ENCODE measurements around the gene MAS1.
"Not testable (repeated sequence)": the region's sequence is repeated elsewhere in the genome, so short reads cannot be mapped to it uniquely, and the experiment has no call there.

MAS1 gene

GRCh38 chr6:159924150-159924549 lies 33.4 kb downstream of the MAS1 start:
- DNase-seq: not testable (repeated sequence)

DNA sequence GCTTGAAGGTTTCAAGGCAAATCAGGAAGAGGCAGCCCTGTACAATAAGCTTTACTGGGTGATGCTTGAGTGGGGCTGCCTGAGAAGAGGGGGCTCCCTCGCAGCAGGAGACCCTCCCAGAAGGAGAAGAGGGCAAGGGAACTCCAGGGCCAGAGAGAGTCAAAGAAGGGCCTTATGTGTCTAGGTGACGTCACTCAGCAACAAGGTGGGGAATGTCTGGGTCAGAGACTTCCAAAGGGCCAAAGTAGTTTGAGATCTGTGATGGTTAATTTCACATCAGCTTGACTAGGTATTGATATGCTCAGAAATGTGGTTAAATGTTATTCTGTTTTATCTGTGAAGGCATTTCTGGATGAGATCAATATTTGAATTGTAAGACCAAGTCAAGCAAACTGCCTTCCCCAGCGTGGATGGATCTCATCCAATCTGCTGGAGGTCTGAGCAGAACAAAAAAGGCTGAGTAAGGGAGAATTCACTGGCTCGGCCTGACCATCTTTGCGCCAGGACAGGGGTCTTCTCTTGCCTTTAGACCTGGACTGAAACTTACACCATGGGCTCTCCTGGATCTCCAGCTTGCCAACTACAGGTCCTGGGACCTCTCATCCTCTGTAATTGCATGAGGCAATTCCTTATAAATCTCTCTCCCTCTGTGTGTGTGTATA lies 35.9 kb downstream of the MAS1 start:
- no peak for DNase-seq

DNA sequence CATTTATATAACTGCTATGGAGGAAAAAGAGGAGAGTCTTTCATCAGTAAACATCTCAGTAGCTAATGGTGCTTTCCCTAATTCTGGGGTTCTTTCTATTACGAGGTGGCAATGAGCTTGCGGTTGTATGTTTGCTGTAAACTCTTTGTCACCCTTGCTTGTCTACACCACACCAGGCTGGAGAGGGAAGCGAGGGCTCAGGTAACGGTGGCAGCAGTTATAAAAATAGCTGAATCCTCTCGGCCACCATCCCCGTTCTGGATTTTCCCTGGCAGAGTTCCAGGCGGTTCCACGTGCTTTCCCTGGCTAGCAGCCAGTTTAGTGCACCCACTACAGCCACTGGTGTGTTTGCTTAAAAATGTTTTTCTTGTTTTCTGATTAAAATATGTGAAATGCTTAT lies 39.0 kb downstream of the MAS1 start:
- DNase-seq: peak; percentile 48

DNA sequence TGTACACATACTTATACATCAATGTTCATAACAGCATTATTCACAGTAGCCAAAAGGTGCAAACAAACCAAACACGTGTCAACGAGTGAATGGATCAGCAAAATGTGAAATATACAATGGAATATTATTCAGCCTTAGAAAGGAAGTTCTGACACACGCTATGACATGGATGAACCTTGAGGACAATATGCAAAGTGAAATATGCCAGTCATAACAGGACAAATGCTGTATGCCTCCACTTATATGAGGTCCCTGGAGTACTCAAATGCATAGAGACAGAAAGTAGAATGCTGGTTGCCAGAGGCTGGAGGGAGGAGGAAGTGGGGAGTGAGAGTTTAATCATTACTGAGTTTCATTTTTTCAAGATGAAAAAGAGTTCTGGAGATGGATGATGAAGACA lies 40.3 kb downstream of the MAS1 start:
- DNase-seq: peak; percentile 61

DNA sequence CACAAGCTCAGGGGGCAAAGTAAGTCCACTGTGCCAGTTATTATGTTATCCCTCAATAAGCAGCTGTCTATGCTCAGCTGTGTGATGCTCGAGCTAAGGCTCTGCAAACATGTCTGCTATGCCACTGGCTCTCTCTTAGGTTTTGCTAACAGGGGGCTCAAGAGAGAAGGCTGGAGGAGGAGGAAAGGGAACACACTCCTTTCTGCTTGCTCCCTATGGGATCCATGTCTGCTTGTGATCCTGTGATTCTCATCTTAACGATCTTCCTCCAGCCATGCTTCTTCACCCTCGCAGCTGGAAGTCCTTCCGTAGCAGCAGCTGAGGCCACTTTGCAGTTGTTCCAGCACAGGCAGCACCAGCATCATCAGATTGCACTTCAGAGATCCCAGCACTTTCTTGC lies 41.1 kb downstream of the MAS1 start:
- DNase-seq: no peak

DNA sequence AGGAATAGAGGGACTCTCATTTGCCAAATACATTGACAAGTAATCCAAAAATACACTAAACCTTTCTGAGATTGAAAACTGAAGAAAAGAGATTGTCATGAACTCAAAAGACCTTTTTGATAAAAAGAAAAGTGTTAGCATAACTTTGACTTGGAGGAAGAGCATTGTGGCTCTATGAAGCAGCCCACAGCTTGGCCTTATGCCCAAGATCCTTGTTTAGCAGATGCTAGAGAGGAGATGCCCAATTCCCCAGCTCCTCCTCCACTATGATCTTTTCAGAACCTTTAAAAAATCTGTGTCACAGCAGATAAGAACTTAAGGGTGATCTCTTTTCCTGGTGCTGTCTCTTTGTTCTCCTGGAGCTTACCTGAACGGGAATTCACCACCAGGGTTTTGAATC lies 42.3 kb downstream of the MAS1 start:
- DNase-seq: no peak

- DNase-seq: no peak
Observed at GRCh38 chr6:159934181-159934580, 43.4 kb downstream of the MAS1 start.

- DNase-seq: no peak
Observed at GRCh38 chr6:159935065-159935464, 44.3 kb downstream of the MAS1 start.

GRCh38 chr6:159935633-159936032 lies 44.8 kb downstream of the MAS1 start:
- no peak for DNase-seq

DNA sequence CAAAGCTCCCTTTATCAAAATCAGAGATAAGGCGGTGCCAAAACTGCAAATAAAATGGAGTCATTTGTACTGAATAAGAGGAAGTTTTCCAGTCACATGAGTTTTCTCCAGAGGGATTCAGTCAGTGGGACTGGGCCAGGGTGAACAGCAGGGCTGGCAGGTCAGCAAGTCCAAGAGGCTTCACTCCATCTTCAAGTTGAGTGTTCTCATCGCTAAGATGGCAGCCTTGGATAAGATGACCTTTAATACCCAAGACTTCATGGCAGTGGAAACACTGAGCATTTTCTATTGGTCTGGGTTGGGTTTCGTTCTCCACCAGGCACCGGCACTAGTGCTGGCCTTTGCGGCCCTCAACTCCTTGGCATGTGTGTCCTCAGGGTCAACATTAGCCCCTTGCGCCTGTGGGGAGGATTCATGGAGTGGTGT lies 48.8 kb downstream of the MAS1 start:
- no peak for DNase-seq

Measured in stimulated activated CD4-positive, alpha-beta T cell treated with anti-CD3 and anti-CD28 coated beads, Interleukin-1b, Interleukin-23, amount 100 ng/mL, for 48 hours (primary cell).